Lower leg skin (tissue), 3 donors: Measurements from ENCODE around the gene KCNG2.

Experiments used
- POLR2A ChIP-seq, 2 donors: fragments of 450-650 bp; IDR thresholded peaks; one replicate each; pipeline ENCODE4 v1.6.1; 2016 to 2017; ENCODE audit warnings: antibody characterized with exemption in 2 of 2, mild to moderate bottlenecking in 1 of 2, moderate library complexity in 1 of 2
- TF ChIP-seq, protein P1 (sequence below), 3 donors: fragments of 450-650 bp; IDR thresholded peaks; one replicate each; pipeline ENCODE4 v1.5.1; 2016; ENCODE audit warnings: antibody characterized with exemption in 3 of 3, mild to moderate bottlenecking in 3 of 3, moderate library complexity in 2 of 3

GRCh38 chr18:79853993-79854364, 56.2 kb downstream of the KCNG2 start:
- TF ChIP-seq POLR2A (IDR thresholded peaks at IDR 0.05) = no peak
- TF ChIP-seq, protein P1, sequence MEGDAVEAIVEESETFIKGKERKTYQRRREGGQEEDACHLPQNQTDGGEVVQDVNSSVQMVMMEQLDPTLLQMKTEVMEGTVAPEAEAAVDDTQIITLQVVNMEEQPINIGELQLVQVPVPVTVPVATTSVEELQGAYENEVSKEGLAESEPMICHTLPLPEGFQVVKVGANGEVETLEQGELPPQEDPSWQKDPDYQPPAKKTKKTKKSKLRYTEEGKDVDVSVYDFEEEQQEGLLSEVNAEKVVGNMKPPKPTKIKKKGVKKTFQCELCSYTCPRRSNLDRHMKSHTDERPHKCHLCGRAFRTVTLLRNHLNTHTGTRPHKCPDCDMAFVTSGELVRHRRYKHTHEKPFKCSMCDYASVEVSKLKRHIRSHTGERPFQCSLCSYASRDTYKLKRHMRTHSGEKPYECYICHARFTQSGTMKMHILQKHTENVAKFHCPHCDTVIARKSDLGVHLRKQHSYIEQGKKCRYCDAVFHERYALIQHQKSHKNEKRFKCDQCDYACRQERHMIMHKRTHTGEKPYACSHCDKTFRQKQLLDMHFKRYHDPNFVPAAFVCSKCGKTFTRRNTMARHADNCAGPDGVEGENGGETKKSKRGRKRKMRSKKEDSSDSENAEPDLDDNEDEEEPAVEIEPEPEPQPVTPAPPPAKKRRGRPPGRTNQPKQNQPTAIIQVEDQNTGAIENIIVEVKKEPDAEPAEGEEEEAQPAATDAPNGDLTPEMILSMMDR (IDR thresholded peaks at IDR 0.05) = no peak
